Neural crest cell (in vitro differentiated cells): ENCODE results near the gene ME3. TPM values are rescaled to one million over a fixed set of nuclear protein-coding genes. Genes with fewer than 3 reads are reported as not detected.

Experiments used
- DNase-seq: peaks from one replicate; pipeline ENCODE4 v3.0.0; 2021; ENCODE audit warnings: low read depth, mixed read lengths, low spot score
- H3K27ac Mint-ChIP-seq: one replicate; pipeline ENCODE4 v1.8.0; 2021; ENCODE audit warnings: mild to moderate bottlenecking, mixed read lengths; ENCODE audit not compliant: unreplicated experiment
- H3K27me3 Mint-ChIP-seq: 2 replicates; pipeline ENCODE4 v1.8.0; 2021; ENCODE audit warnings: low read depth, mild to moderate bottlenecking, mixed read lengths
- H3K36me3 Mint-ChIP-seq: 2 replicates; pipeline ENCODE4 v1.8.0; 2021; ENCODE audit warnings: low read depth, mild to moderate bottlenecking, mixed read lengths
- H3K4me1 Mint-ChIP-seq: 2 replicates; pipeline ENCODE4 v1.8.0; 2021; ENCODE audit warnings: mixed read lengths
- H3K4me3 Mint-ChIP-seq: one replicate; pipeline ENCODE4 v1.8.0; 2021; ENCODE audit warnings: mild to moderate bottlenecking, mixed read lengths
- H3K9me3 Mint-ChIP-seq: 2 replicates; pipeline ENCODE4 v1.8.0; 2021; ENCODE audit warnings: mixed read lengths
- total RNA-seq: library from RNA; stranded (reverse); gene quantifications from 2 replicates; pipeline ENCODE4 v1.2.1, GENCODE V29; 2021
- TF ChIP-seq, protein P1 (sequence below): fragments of 200-600 bp; sonication (generic); conservative IDR thresholded peaks from 2 replicates; pipeline ENCODE4 v1.5.0; 2021; ENCODE audit warnings: antibody characterized with exemption, mild to moderate bottlenecking

Gene ME3
- total RNA-seq, 1 donor from 2014 or later = 18.9 TPM

GRCh38 chr11:86596861-86597586, 75.4 kb downstream of the ME3 start:
- Mint-ChIP-seq H3K4me1 (peaks cover 41% of the 10 kb centered on the region), H3K27me3 (no peaks in the 10 kb centered on the region), H3K27ac (no peak overlapping the region), H3K9me3 (no peaks in the 10 kb centered on the region), H3K4me3 (no peak overlapping the region), H3K36me3 (peaks cover 9% of the 10 kb centered on the region)
- no peak for DNase-seq
- TF ChIP-seq, protein P1, sequence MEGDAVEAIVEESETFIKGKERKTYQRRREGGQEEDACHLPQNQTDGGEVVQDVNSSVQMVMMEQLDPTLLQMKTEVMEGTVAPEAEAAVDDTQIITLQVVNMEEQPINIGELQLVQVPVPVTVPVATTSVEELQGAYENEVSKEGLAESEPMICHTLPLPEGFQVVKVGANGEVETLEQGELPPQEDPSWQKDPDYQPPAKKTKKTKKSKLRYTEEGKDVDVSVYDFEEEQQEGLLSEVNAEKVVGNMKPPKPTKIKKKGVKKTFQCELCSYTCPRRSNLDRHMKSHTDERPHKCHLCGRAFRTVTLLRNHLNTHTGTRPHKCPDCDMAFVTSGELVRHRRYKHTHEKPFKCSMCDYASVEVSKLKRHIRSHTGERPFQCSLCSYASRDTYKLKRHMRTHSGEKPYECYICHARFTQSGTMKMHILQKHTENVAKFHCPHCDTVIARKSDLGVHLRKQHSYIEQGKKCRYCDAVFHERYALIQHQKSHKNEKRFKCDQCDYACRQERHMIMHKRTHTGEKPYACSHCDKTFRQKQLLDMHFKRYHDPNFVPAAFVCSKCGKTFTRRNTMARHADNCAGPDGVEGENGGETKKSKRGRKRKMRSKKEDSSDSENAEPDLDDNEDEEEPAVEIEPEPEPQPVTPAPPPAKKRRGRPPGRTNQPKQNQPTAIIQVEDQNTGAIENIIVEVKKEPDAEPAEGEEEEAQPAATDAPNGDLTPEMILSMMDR = no peak

DNA sequence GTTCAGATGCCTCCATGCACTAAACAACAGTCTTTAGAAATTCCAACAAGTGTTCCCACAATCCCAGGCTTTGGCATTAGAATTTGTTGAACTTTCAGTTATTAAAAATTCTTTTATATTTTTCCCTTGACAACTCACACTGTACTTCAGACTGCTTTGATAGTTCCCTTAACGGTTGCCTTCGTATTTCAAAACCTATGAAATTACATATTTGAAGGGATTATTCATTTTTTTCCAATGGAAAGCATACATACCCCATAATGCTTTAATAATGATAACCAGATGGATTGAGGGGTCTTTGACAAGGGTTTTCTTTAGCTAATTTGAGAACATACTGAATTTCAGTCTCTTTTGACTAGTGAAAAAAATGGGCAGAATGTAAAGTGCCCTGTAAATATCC, 76.5 kb downstream of the ME3 start:
- no peaks in the 10 kb centered on the region for H3K9me3 Mint-ChIP-seq

DNA sequence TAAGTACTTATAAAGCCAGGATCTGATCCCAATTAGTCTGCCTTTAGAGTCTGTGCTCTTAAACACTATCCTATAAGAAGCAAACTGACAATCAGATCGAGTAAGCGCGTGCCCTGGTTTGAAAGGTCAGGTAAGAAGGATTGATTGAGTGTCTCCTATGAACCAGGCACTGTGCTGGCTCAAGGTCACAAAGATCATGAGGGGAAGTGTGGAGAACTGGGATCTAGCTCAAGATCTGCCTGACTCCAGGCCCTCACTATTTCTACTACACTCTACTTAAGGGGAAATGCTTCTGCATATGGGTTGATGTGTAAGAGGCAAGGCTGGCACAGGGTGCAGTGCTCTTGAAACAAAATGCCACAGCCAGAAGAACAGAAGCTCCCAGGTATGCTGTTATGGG, 77.0 kb downstream of the ME3 start:
- H3K27ac Mint-ChIP-seq = no peak overlapping the region
- TF ChIP-seq, protein P1 = no peak
- H3K9me3 Mint-ChIP-seq = no peaks in the 10 kb centered on the region
- peaks cover 56% of the 10 kb centered on the region for H3K4me1 Mint-ChIP-seq
- H3K4me3 Mint-ChIP-seq = no peak overlapping the region
- no peaks in the 10 kb centered on the region for H3K27me3 Mint-ChIP-seq
- peaks cover 9% of the 10 kb centered on the region for H3K36me3 Mint-ChIP-seq
- DNase-seq = no peak

More for the DNA sequence above, 76.5 kb downstream of the ME3 start:
- TF ChIP-seq, protein P1 = no peak
- DNase-seq = no peak
- Mint-ChIP-seq H3K27ac (no peak overlapping the region), H3K4me3 (no peak overlapping the region), H3K27me3 (no peaks in the 10 kb centered on the region), H3K36me3 (peaks cover 9% of the 10 kb centered on the region), H3K4me1 (peaks cover 51% of the 10 kb centered on the region)

- peaks cover 63% of the 10 kb centered on the region for H3K4me1 Mint-ChIP-seq
- DNase-seq = no peak
- peak overlapping the region; percentile 69 for H3K4me3 Mint-ChIP-seq
- H3K9me3 Mint-ChIP-seq = no peaks in the 10 kb centered on the region
- H3K27ac Mint-ChIP-seq = peak overlapping the region; percentile 79
- peaks cover 5% of the 10 kb centered on the region for H3K36me3 Mint-ChIP-seq
- no peaks in the 10 kb centered on the region for H3K27me3 Mint-ChIP-seq
- TF ChIP-seq, protein P1 = no peak
Observed at GRCh38 chr11:86594746-86595145, 77.7 kb downstream of the ME3 start.

- H3K27me3 Mint-ChIP-seq = no peaks in the 10 kb centered on the region
- no peak overlapping the region for H3K4me3 Mint-ChIP-seq
- H3K4me1 Mint-ChIP-seq = peaks cover 72% of the 10 kb centered on the region
- TF ChIP-seq, protein P1 = no peak
- no peaks in the 10 kb centered on the region for H3K36me3 Mint-ChIP-seq
- DNase-seq = no peak
- no peaks in the 10 kb centered on the region for H3K9me3 Mint-ChIP-seq
- no peak overlapping the region for H3K27ac Mint-ChIP-seq
Observed at GRCh38 chr11:86593833-86594232, 78.6 kb downstream of the ME3 start.
